GM23248 (cell line): ENCODE data around the gene ZNF536.

ENCODE experiments used
- EZH2 ChIP-seq: fragments of 200-600 bp; sonication (generic); IDR thresholded peaks from 2 replicates; pipeline ENCODE4 v1.6.1; 2018; ENCODE audit warnings: antibody characterized with exemption, mild to moderate bottlenecking; ENCODE audit not compliant: insufficient read depth, poor library complexity, severe bottlenecking
- EZH2phosphoT487 ChIP-seq: fragments of 200-600 bp; sonication (generic); IDR thresholded peaks from 2 replicates; pipeline ENCODE4 v1.6.1; 2018; ENCODE audit warnings: antibody characterized with exemption, moderate library complexity, mild to moderate bottlenecking, low read depth; ENCODE audit not compliant: insufficient read depth

GRCh38 chr19:30376272-30376671 is 4.1 kb downstream of the ZNF536 start:
- no peak for TF ChIP-seq EZH2
- TF ChIP-seq EZH2phosphoT487, result no peak
